ENCODE measurements around the gene PFKM.

The PFKM gene

GRCh38 chr12:48071808-48072207 lies 47.4 kb upstream of the PFKM start:
- Histone ChIP-seq H3K9ac (ENCODE audit: low read length) (no peak overlapping the region), H3K4me1 (ENCODE audit: low read length) (no peaks in the 10 kb centered on the region), H3F3A (ENCODE audit: insufficient read depth, low read length) (no peaks in the 10 kb centered on the region), H3K4me3 (ENCODE audit: low read length) (no peak overlapping the region), H2AFZ (ENCODE audit: low read length) (no peak overlapping the region), H3K36me3 (replicated peaks; ENCODE audit: insufficient read depth, low read length) (peaks cover 11% of the 10 kb centered on the region; the same call in 1 of the 2 replicates), H3K9me2 (replicated peaks; ENCODE audit: insufficient read depth, low read length) (no peaks in the 10 kb centered on the region), H3K9me3 (replicated peaks; ENCODE audit: insufficient read depth, low read length) (no peaks in the 10 kb centered on the region), H3K4me2 (ENCODE audit: low read depth, low read length) (no peak overlapping the region), H3K27ac (ENCODE audit: low read length) (no peak overlapping the region), H3K79me2 (ENCODE audit: low read length) (no peaks in the 10 kb centered on the region), H4K20me1 (ENCODE audit: insufficient read depth, low read length) (no peaks in the 10 kb centered on the region), H3K27me3 (replicated peaks; ENCODE audit: insufficient read depth, low read length) (no peaks in the 10 kb centered on the region)
- TF ChIP-seq, protein P1, sequence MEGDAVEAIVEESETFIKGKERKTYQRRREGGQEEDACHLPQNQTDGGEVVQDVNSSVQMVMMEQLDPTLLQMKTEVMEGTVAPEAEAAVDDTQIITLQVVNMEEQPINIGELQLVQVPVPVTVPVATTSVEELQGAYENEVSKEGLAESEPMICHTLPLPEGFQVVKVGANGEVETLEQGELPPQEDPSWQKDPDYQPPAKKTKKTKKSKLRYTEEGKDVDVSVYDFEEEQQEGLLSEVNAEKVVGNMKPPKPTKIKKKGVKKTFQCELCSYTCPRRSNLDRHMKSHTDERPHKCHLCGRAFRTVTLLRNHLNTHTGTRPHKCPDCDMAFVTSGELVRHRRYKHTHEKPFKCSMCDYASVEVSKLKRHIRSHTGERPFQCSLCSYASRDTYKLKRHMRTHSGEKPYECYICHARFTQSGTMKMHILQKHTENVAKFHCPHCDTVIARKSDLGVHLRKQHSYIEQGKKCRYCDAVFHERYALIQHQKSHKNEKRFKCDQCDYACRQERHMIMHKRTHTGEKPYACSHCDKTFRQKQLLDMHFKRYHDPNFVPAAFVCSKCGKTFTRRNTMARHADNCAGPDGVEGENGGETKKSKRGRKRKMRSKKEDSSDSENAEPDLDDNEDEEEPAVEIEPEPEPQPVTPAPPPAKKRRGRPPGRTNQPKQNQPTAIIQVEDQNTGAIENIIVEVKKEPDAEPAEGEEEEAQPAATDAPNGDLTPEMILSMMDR (IDR thresholded peaks at IDR 0.05; ENCODE audit: low read length), result no peak
- TF ChIP-seq EZH2phosphoT487 (IDR thresholded peaks at IDR 0.05; ENCODE audit: low read length) (no peak), EZH2 (optimal IDR thresholded peaks at IDR 0.05; ENCODE audit: low read depth, low read length) (no peak)
- no peak for DNase-seq

DNA sequence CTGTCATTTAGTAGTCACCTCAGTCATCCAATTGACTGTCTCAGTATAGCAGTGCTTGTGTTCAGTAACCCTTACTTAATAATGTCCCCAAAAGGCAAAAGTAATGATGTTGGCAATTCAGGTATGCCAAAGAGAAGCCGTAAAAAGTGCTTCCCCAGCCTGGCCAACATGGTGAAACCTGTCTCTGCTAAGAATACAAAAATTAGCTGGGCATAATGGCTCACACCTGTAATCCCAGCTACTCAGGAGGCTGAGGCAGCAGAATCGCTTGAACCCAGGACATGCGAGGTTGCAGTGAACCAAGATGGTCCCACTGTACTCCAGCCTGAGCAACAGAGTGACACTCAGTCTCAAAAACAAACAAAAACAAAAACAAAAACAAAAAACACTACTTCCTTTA lies 46.9 kb upstream of the PFKM start:
- H3K9me2 ChIP-seq (replicated peaks; ENCODE audit: insufficient read depth, low read length), result no peaks in the 10 kb centered on the region
- H3K9ac ChIP-seq (ENCODE audit: low read length), result no peak overlapping the region
- TF ChIP-seq EZH2 (optimal IDR thresholded peaks at IDR 0.05; ENCODE audit: low read depth, low read length) (no peak), EZH2phosphoT487 (IDR thresholded peaks at IDR 0.05; ENCODE audit: low read length) (no peak)
- TF ChIP-seq, protein P1 (IDR thresholded peaks at IDR 0.05; ENCODE audit: low read length), result no peak
- no peak overlapping the region for H2AFZ ChIP-seq (ENCODE audit: low read length)
- H3K36me3 ChIP-seq (replicated peaks; ENCODE audit: insufficient read depth, low read length), result peaks cover 11% of the 10 kb centered on the region; the same call in 1 of the 2 replicates
- H3K4me2 ChIP-seq (ENCODE audit: low read depth, low read length), result no peak overlapping the region
- no peaks in the 10 kb centered on the region for H4K20me1 ChIP-seq (ENCODE audit: insufficient read depth, low read length)
- no peak overlapping the region for H3K4me3 ChIP-seq (ENCODE audit: low read length)
- no peaks in the 10 kb centered on the region for H3F3A ChIP-seq (ENCODE audit: insufficient read depth, low read length)
- H3K9me3 ChIP-seq (replicated peaks; ENCODE audit: insufficient read depth, low read length), result no peaks in the 10 kb centered on the region
- no peaks in the 10 kb centered on the region for H3K79me2 ChIP-seq (ENCODE audit: low read length)
- no peak overlapping the region for H3K27ac ChIP-seq (ENCODE audit: low read length)
- H3K4me1 ChIP-seq (ENCODE audit: low read length), result no peaks in the 10 kb centered on the region
- DNase-seq, result no peak
- H3K27me3 ChIP-seq (replicated peaks; ENCODE audit: insufficient read depth, low read length), result no peaks in the 10 kb centered on the region

- Histone ChIP-seq H3K79me2 (ENCODE audit: low read length) (no peaks in the 10 kb centered on the region), H3K36me3 (replicated peaks; ENCODE audit: insufficient read depth, low read length) (peaks cover 10% of the 10 kb centered on the region; the same call in 1 of the 2 replicates), H2AFZ (ENCODE audit: low read length) (no peak overlapping the region), H4K20me1 (ENCODE audit: insufficient read depth, low read length) (no peaks in the 10 kb centered on the region), H3K27ac (ENCODE audit: low read length) (no peak overlapping the region), H3K9me3 (replicated peaks; ENCODE audit: insufficient read depth, low read length) (no peaks in the 10 kb centered on the region), H3K4me2 (ENCODE audit: low read depth, low read length) (no peak overlapping the region), H3K4me1 (ENCODE audit: low read length) (no peaks in the 10 kb centered on the region), H3K9ac (ENCODE audit: low read length) (no peak overlapping the region), H3K27me3 (replicated peaks; ENCODE audit: insufficient read depth, low read length) (no peaks in the 10 kb centered on the region), H3F3A (ENCODE audit: insufficient read depth, low read length) (no peaks in the 10 kb centered on the region), H3K9me2 (replicated peaks; ENCODE audit: insufficient read depth, low read length) (no peaks in the 10 kb centered on the region), H3K4me3 (ENCODE audit: low read length) (no peak overlapping the region)
- TF ChIP-seq EZH2phosphoT487 (IDR thresholded peaks at IDR 0.05; ENCODE audit: low read length) (no peak), EZH2 (optimal IDR thresholded peaks at IDR 0.05; ENCODE audit: low read depth, low read length) (no peak)
- TF ChIP-seq, protein P1 (IDR thresholded peaks at IDR 0.05; ENCODE audit: low read length), result no peak
- DNase-seq, result no peak
These were observed 44.9 kb upstream of the PFKM start for GRCh38 chr12:48074266-48074665.
